Measurements from ENCODE around the gene AOX1. TPM values are rescaled to one million over a fixed set of nuclear protein-coding genes. Genes with fewer than 3 reads are reported as not detected.

Gene AOX1
- total and polyA plus RNA-seq, 9 of the 15 experiments (the other 6 are each of a cell fraction or from before 2014, with no cell fraction given): 0.10 to 0.55 (median 0.20) TPM; not detected in 6

DNA sequence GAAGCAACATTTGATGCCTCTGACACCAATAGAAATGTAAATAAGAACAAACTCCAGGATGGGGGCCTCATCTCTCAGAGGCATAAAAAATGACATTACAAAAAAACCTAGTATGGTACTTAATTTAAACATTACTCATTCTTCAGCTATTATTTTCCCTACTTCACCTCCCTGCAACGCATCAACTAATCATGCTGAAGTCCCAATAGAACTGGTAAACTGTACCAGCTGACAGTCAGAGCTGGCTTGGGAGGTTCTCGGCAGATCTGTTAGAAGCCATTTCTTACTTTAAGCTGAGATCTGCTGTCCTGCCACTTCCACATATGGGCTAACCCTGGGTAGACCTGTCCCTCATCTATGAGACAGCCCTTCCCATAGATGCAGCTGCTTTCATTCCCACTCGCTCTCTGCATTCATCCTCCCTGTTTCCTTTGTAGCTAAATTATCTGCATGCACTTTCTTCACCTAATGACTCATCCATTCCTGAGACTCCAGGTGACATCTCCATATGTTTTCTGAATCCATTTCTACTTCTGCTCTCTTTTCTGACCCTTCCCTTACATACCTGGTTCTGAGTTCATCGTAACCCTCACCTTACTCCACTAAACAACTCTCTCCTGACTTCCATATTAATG, 108.1 kb downstream of the AOX1 start:
- Histone ChIP-seq H3K79me2 (ENCODE audit: control insufficient read depth, insufficient read depth, low read length) (no peaks in the 10 kb centered on the region), H3K36me3 (ENCODE audit: control insufficient read depth, insufficient read depth, low read length) (no peaks in the 10 kb centered on the region), H2AFZ (ENCODE audit: low read depth, low read length) (no peak overlapping the region), H3K27ac (ENCODE audit: extremely low read depth, low read depth, low read length) (no peak overlapping the region), H3K4me1 (replicated peaks in 1 of 2; ENCODE audit: control insufficient read depth in 2 of 2, insufficient read depth in 2 of 2, low read length in 2 of 2) (no peaks in the 10 kb centered on the region), H3K4me3 (no peak overlapping the region), H3K4me2 (ENCODE audit: insufficient read depth, low read length) (no peak overlapping the region), H3K27me3 (ENCODE audit: control insufficient read depth in 2 of 2, insufficient read depth in 2 of 2, low read length in 2 of 2) (peaks cover 0 to 19% of the 10 kb centered on the region in 2 experiments; a peak in 3 of 5 replicates), H4K20me1 (replicated peaks; ENCODE audit: control insufficient read depth, insufficient read depth, low read length) (no peaks in the 10 kb centered on the region), H3K9me3 (replicated peaks; ENCODE audit: control insufficient read depth, insufficient read depth, low read depth, low read length) (no peaks in the 10 kb centered on the region), H3K9me1 (ENCODE audit: control insufficient read depth, insufficient read depth, low read length) (no peaks in the 10 kb centered on the region), H3K9ac (ENCODE audit: insufficient read depth in 1 of 2, low read depth in 2 of 2, low read length in 2 of 2) (no peak overlapping the region)
- BruUV-seq (replicated peaks): no TSS peak
- no peak for ATAC-seq
- DNase-seq (ENCODE audit: extremely low read depth in 1 of 4, low spot score in 3 of 4): no peak
- ChIA-PET CTCF (ENCODE audit: low intra/inter-chr PET ratio) (no interaction called here), POLR2A (no interaction called here)
- FAIRE-seq: no peak
- 0% methylated on average over 4 of the region's 4 CpGs for WGBS (ENCODE audit: insufficient coverage, low coverage, missing lambda C conversion rate)
- intact Hi-C loops (cut with micrococcal nuclease) (no loop called here), in situ Hi-C loops (cut with MboI) (loop anchor here (10.0 kb wide), 1 partner anchor 719 kb away; no protein-coding TSS in a partner anchor)
- TF ChIP-seq IRF2 (CRISPR knock-in tag; IDR thresholded peaks at IDR 0.05) (no peak), DNMT1 (IDR thresholded peaks at IDR 0.05) (no peak), STAT5A (IDR thresholded peaks at IDR 0.05; ENCODE audit: borderline replicate concordance, low read length) (no peak), ZNF408 (CRISPR knock-in tag; IDR thresholded peaks at IDR 0.05; ENCODE audit: low read depth) (no peak), KHSRP (IDR thresholded peaks at IDR 0.05) (no peak), ZNF316 (IDR thresholded peaks at IDR 0.05) (no peak), ZNF197 (CRISPR knock-in tag; IDR thresholded peaks at IDR 0.05; ENCODE audit: low read depth) (no peak), FOXJ2 (tag; IDR thresholded peaks at IDR 0.05) (no peak)
- TF ChIP-seq, protein P1, sequence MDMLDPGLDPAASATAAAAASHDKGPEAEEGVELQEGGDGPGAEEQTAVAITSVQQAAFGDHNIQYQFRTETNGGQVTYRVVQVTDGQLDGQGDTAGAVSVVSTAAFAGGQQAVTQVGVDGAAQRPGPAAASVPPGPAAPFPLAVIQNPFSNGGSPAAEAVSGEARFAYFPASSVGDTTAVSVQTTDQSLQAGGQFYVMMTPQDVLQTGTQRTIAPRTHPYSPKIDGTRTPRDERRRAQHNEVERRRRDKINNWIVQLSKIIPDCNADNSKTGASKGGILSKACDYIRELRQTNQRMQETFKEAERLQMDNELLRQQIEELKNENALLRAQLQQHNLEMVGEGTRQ (CRISPR knock-in tag; IDR thresholded peaks at IDR 0.05): no peak

Measured in K562 (cell line).